MM.1S (cell line): Measurements from ENCODE around the gene SLIT3.

ENCODE experiments used
- DNase-seq: peaks from one replicate; pipeline ENCODE4 v3.0.0-alpha.2; 2015
- H2AFZ ChIP-seq: fragments of 300-600 bp; sonication (generic); 2 replicates; pipeline ENCODE4 v1.6.0; 2016; ENCODE audit warnings: antibody characterized with exemption, low read length
- H3F3A ChIP-seq: fragments of 300-600 bp; sonication (generic); 2 replicates; pipeline ENCODE4 v1.6.1; 2016; ENCODE audit warnings: mild to moderate bottlenecking, antibody characterized with exemption, low read length, moderate library complexity, mixed read lengths; ENCODE audit not compliant: insufficient read depth
- H3K27ac ChIP-seq: fragments of 300-600 bp; sonication (generic); 2 replicates; pipeline ENCODE4 v1.5.1; 2016; ENCODE audit warnings: mild to moderate bottlenecking, low read length
- H3K27me3 ChIP-seq: fragments of 300-600 bp; sonication (generic); replicated peaks from 2 replicates; pipeline ENCODE4 v1.6.0; 2016; ENCODE audit warnings: low read length; ENCODE audit not compliant: insufficient read depth
- H3K36me3 ChIP-seq: fragments of 300-600 bp; sonication (generic); replicated peaks from 2 replicates; pipeline ENCODE4 v1.6.1; 2016; ENCODE audit warnings: mild to moderate bottlenecking, low read length, mixed read lengths; ENCODE audit not compliant: insufficient read depth
- H3K4me1 ChIP-seq: fragments of 300-600 bp; sonication (generic); 2 replicates; pipeline ENCODE4 v1.6.1; 2016; ENCODE audit warnings: low read length, mixed read lengths
- H3K4me2 ChIP-seq: fragments of 300-600 bp; sonication (generic); 2 replicates; pipeline ENCODE4 v1.6.0; 2016; ENCODE audit warnings: low read depth, low read length
- H3K4me3 ChIP-seq: fragments of 300-600 bp; sonication (generic); 2 replicates; pipeline ENCODE4 v1.5.1; 2016; ENCODE audit warnings: low read length, mixed read lengths
- H3K79me2 ChIP-seq: fragments of 300-600 bp; sonication (generic); 2 replicates; pipeline ENCODE4 v1.6.1; 2016; ENCODE audit warnings: mixed run types, low read length, mixed read lengths
- H3K9ac ChIP-seq: fragments of 300-600 bp; sonication (generic); 2 replicates; pipeline ENCODE4 v1.6.1; 2016; ENCODE audit warnings: low read length, mixed read lengths
- H3K9me2 ChIP-seq: fragments of 300-600 bp; sonication (generic); replicated peaks from 2 replicates; pipeline ENCODE4 v1.6.1; 2016; ENCODE audit warnings: mild to moderate bottlenecking, low read length, mixed read lengths; ENCODE audit not compliant: insufficient read depth
- H3K9me3 ChIP-seq: fragments of 300-600 bp; sonication (generic); replicated peaks from 2 replicates; pipeline ENCODE4 v1.6.1; 2016; ENCODE audit warnings: mild to moderate bottlenecking, low read length, mixed read lengths; ENCODE audit not compliant: insufficient read depth
- H4K20me1 ChIP-seq: fragments of 300-600 bp; sonication (generic); 2 replicates; pipeline ENCODE4 v1.6.1; 2016; ENCODE audit warnings: mild to moderate bottlenecking, low read length, moderate library complexity, mixed read lengths; ENCODE audit not compliant: insufficient read depth
- EZH2 ChIP-seq: fragments of 300-600 bp; sonication (generic); optimal IDR thresholded peaks from 2 replicates; pipeline ENCODE3; 2017; ENCODE audit warnings: low read depth, mild to moderate bottlenecking, antibody characterized with exemption, low read length, mixed read lengths
- EZH2phosphoT487 ChIP-seq: fragments of 300-600 bp; sonication (generic); IDR thresholded peaks from 2 replicates; pipeline ENCODE4 v1.6.1; 2018; ENCODE audit warnings: antibody characterized with exemption, low read length
- TF ChIP-seq, protein P1 (sequence below): fragments of 300-600 bp; sonication (generic); IDR thresholded peaks from 2 replicates; pipeline ENCODE4 v1.5.1; 2016; ENCODE audit warnings: antibody characterized with exemption, low read length, mixed read lengths

SLIT3 gene

DNA sequence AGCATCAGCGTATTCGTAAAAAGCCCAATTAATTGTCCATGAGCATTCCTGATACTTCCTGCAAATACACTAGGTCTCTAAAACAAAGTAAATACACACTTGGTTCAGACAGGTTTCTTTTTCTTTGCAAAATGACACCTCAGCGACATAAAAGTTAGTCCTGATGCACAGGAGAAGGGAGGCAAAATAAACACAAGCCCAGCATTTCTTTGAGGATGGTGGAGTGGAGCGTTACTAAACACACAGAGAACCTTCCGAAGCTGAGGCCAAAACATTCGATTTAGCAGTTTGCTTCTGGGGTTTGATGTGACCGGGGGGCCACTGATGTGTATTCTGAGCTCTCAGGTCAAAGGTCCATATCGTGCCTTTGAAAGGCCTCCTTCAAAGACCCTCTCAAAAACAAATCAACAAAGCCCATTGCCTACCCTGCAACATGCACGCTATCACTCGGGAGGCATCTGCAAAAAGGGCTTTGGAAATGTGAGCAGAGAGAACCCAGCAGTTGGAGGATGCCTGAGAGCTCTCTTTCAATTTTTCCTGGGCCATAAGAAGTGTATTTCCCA lies 453.3 kb downstream of the SLIT3 start:
- Histone ChIP-seq H3K27ac (no peak overlapping the region), H3K9me3 (no peaks in the 10 kb centered on the region), H3K9ac (no peak overlapping the region), H3K4me1 (no peaks in the 10 kb centered on the region), H3K4me3 (no peak overlapping the region), H2AFZ (no peak overlapping the region), H3K79me2 (no peaks in the 10 kb centered on the region), H4K20me1 (no peaks in the 10 kb centered on the region), H3K36me3 (no peaks in the 10 kb centered on the region), H3K4me2 (no peak overlapping the region), H3K9me2 (no peaks in the 10 kb centered on the region), H3F3A (no peaks in the 10 kb centered on the region), H3K27me3 (no peaks in the 10 kb centered on the region)
- TF ChIP-seq EZH2phosphoT487 = no peak
- TF ChIP-seq EZH2 = no peak
- TF ChIP-seq, protein P1, sequence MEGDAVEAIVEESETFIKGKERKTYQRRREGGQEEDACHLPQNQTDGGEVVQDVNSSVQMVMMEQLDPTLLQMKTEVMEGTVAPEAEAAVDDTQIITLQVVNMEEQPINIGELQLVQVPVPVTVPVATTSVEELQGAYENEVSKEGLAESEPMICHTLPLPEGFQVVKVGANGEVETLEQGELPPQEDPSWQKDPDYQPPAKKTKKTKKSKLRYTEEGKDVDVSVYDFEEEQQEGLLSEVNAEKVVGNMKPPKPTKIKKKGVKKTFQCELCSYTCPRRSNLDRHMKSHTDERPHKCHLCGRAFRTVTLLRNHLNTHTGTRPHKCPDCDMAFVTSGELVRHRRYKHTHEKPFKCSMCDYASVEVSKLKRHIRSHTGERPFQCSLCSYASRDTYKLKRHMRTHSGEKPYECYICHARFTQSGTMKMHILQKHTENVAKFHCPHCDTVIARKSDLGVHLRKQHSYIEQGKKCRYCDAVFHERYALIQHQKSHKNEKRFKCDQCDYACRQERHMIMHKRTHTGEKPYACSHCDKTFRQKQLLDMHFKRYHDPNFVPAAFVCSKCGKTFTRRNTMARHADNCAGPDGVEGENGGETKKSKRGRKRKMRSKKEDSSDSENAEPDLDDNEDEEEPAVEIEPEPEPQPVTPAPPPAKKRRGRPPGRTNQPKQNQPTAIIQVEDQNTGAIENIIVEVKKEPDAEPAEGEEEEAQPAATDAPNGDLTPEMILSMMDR = no peak
- DNase-seq = no peak

DNA sequence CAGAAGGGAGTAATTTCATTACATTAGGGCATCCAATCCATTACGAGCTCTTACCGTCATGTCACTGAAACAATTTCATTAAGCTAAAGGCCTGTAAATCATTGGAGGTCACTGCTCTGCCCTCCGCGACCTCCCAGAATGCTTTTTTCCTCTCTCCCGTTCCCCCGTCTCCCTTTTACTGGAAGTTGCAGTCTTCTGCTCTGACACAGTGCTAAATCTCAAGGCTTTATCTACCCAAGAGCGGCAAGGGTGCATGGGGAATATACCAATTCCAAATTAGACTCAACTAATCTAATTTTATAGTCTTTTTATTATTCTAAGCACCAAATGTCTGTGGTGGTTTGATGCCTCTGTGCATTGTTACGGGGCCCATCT lies 456.0 kb downstream of the SLIT3 start:
- no peaks in the 10 kb centered on the region for H3F3A ChIP-seq
- no peaks in the 10 kb centered on the region for H4K20me1 ChIP-seq
- H2AFZ ChIP-seq = no peak overlapping the region
- no peak overlapping the region for H3K9ac ChIP-seq
- no peaks in the 10 kb centered on the region for H3K4me1 ChIP-seq
- H3K4me2 ChIP-seq = no peak overlapping the region
- no peak for DNase-seq
- H3K9me2 ChIP-seq = no peaks in the 10 kb centered on the region
- H3K27me3 ChIP-seq = no peaks in the 10 kb centered on the region
- H3K79me2 ChIP-seq = no peaks in the 10 kb centered on the region
- TF ChIP-seq EZH2 (no peak), EZH2phosphoT487 (no peak)
- TF ChIP-seq, protein P1 = no peak
- no peak overlapping the region for H3K27ac ChIP-seq
- no peak overlapping the region for H3K4me3 ChIP-seq
- no peaks in the 10 kb centered on the region for H3K36me3 ChIP-seq
- H3K9me3 ChIP-seq = no peaks in the 10 kb centered on the region

DNA sequence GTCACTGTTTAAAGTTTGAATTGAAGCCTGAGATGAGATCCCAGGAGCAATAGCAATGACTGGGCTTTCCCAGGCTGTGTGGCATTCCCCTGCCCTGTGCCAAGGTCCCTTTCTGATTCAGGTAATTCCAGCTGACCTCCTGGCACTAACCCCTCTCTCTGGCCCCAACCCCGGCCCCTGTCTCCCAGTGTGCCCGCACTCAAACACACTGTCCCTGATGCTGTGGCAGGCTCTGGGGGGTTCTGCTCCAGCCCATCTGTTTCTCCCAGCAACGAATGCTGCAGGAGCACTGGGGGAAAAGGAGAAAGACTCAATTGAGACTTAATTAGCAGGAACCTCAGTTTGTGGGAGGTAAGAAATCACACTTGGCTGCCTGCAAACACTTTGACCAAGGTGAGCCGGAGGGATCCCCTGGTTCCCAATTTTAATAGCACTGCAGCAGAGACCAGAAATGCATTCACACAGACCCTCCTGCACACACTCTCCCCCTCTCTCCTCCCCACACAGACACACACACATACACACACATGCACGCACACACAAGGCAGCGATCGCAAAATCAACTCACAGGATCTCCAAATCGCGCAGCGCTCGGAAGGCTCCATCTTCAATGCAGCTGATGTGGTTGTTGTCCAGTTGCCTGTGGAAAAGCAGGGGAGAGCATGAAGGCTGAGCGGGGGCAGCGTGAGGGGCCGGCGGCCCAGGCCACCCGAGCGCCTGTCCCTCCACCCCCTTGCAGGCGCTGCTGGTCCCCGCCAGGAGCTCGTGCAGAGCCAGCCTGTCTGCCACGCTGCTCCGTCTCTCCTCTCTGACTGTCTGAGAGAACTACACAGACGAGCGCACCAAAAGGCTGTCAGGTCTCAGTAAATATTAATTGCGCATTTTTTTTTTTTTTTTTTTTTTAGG lies 456.7 kb downstream of the SLIT3 start:
- Histone ChIP-seq H3K4me3 (no peak overlapping the region), H3K9me2 (no peaks in the 10 kb centered on the region), H3K9me3 (no peaks in the 10 kb centered on the region), H3F3A (no peaks in the 10 kb centered on the region), H3K27ac (no peak overlapping the region), H3K79me2 (no peaks in the 10 kb centered on the region), H3K4me1 (no peaks in the 10 kb centered on the region), H3K27me3 (no peaks in the 10 kb centered on the region), H2AFZ (no peak overlapping the region), H3K36me3 (no peaks in the 10 kb centered on the region), H3K9ac (no peak overlapping the region), H3K4me2 (no peak overlapping the region), H4K20me1 (no peaks in the 10 kb centered on the region)
- no peak for DNase-seq
- TF ChIP-seq EZH2 = no peak
- no peak for TF ChIP-seq EZH2phosphoT487
- TF ChIP-seq, protein P1 = no peak
